ENCODE results near the gene CHRM3.

DNA sequence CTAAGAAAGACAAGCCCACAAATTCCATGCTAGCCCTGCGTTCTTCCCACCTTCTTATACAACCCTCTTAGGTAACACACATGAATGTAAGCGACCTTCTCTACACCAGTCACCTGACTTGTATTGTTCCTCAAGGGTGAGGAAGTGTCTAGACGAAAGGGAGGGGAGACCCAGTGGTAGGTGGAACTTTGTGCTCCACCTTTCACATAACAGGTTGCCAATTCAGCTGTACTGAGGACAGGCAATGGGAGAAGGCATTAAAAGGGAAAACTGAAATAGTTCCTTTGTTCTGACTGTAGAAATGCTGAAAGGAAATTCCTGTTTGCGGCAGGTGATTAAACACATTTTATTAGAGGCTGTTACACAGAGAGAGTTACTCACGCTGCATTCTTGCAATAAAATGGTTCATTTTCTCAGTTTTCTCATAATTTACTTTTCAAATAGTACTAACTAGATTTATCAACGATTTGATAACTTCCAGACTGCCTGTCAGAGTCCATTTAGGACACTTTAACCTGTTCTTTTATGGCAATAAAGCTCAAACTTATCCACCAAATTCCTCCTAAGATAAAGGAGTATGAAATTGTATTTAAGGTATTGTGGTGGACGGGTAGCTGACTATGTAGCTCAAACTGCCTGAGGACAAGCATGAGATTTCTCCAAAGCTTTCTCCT, 17.8 kb upstream of the CHRM3 start:
- no peak for TF ChIP-seq CTCF (IDR thresholded peaks at IDR 0.05)
- TF ChIP-seq POLR2AphosphoS5 (IDR thresholded peaks at IDR 0.05; ENCODE audit: low read depth, low read length) = no peak
